B cell (primary cell): ENCODE measurements around the gene RANBP10. TPM values are rescaled to one million over a fixed set of nuclear protein-coding genes. Genes with fewer than 3 reads are reported as not detected.

Experiments used
- ATAC-seq: fragments of 200-7000 bp; cut with Tn5 transposase; one replicate; pipeline ENCODE4 v1.10.0; 2021; ENCODE audit warnings: low read depth, mild to moderate bottlenecking, moderate number of reproducible peaks, moderate library complexity
- CTCF ChIA-PET: fragments of 350-600 bp; sonication (Branson Sonifier 250); formaldehyde crosslinking; loops from one replicate; lab custom pipeline; 2021; ENCODE audit warnings: antibody characterized with exemption, inconsistent platforms; lab: Charles Lee
- POLR2A ChIA-PET: fragments of 350-600 bp; sonication (Branson Sonifier 250); formaldehyde crosslinking; loops from one replicate; lab custom pipeline; 2021; ENCODE audit warnings: antibody characterized with exemption; lab: Charles Lee
- DNase-seq: peaks from one replicate; pipeline ENCODE4 v3.0.0; 2013
- H2AFZ ChIP-seq: 2 replicates; pipeline ENCODE4 v1.6.1; 2012; ENCODE audit warnings: mild to moderate bottlenecking, low read depth, low read length; ENCODE audit not compliant: insufficient read depth, poor library complexity, severe bottlenecking
- H3K27ac ChIP-seq, 2 donors: 1 replicate in 1 of 2; 2 replicates in 1 of 2; pipeline ENCODE4 v1.5.1; 2012 to 2013; ENCODE audit warnings: low read length in 2 of 2, mild to moderate bottlenecking in 2 of 2, moderate library complexity in 1 of 2
- H3K27me3 ChIP-seq, 4 experiments: fragments of 200-600 bp in 1 of 4; sonication (generic) in 1 of 4; replicated peaks in 1 of 4; 1 replicate in 2 of 4; 2 replicates in 2 of 4; pipeline versions ENCODE4 v1.6.1 to v1.7.0; 2013 to 2016; ENCODE audit warnings: low read length in 3 of 4, mild to moderate bottlenecking in 2 of 4, mixed read lengths in 1 of 4, moderate library complexity in 1 of 4; ENCODE audit not compliant: insufficient read depth in 4 of 4, control insufficient read depth in 3 of 4; ENCODE audit errors: control extremely low read depth in 1 of 4
- H3K36me3 ChIP-seq, 2 experiments: replicated peaks in 1 of 2; 1 replicate in 1 of 2; 2 replicates in 1 of 2; pipeline versions ENCODE4 v1.6.1 to v1.7.1; 2013; ENCODE audit warnings: low read length in 1 of 2; ENCODE audit not compliant: insufficient read depth in 2 of 2, control insufficient read depth in 1 of 2; ENCODE audit errors: control extremely low read depth in 1 of 2, extremely low read depth in 1 of 2
- H3K4me1 ChIP-seq, 2 donors: fragments of 200-600 bp in 1 of 2; sonication (generic) in 1 of 2; 1 replicate in 1 of 2; 2 replicates in 1 of 2; pipeline versions ENCODE4 v1.5.1 to v1.6.1; 2013 to 2017; ENCODE audit warnings: low read length in 2 of 2; ENCODE audit not compliant: control insufficient read depth in 2 of 2, insufficient read depth in 2 of 2
- H3K4me2 ChIP-seq: replicated peaks from 2 replicates; pipeline ENCODE3; 2012; ENCODE audit warnings: mild to moderate bottlenecking, low read depth, low read length; ENCODE audit not compliant: poor library complexity, severe bottlenecking
- H3K4me3 ChIP-seq, 5 experiments: fragments of 200-600 bp in 1 of 5; sonication (generic) in 1 of 5; 1 replicate in 3 of 5; 2 replicates in 2 of 5; pipeline versions ENCODE4 v1.5.1 to v1.7.0; 2011 to 2016; ENCODE audit warnings: low read length in 4 of 5, mild to moderate bottlenecking in 4 of 5, low read depth in 2 of 5, control low read depth in 1 of 5, moderate library complexity in 1 of 5; ENCODE audit not compliant: insufficient read depth in 1 of 5; ENCODE audit errors: control extremely low read depth in 1 of 5, extremely low read depth in 1 of 5
- H3K79me2 ChIP-seq: fragments of 200-600 bp; sonication (generic); one replicate; pipeline ENCODE4 v1.6.0; 2016; ENCODE audit warnings: low read length; ENCODE audit not compliant: control insufficient read depth, insufficient read depth
- H3K9ac ChIP-seq: fragments of 200-600 bp; sonication (generic); 2 replicates; pipeline ENCODE4 v1.6.1; 2017; ENCODE audit warnings: mild to moderate bottlenecking, low read length, moderate library complexity
- H3K9me3 ChIP-seq, 3 donors: one replicate each; pipeline versions ENCODE4 v1.6.1 to v1.7.1; 2013; ENCODE audit warnings: low read length in 2 of 3; ENCODE audit not compliant: control insufficient read depth in 2 of 3, insufficient read depth in 1 of 3; ENCODE audit errors: control extremely low read depth in 1 of 3
- H4K20me1 ChIP-seq: 2 replicates; pipeline ENCODE4 v1.6.0; 2012; ENCODE audit warnings: mild to moderate bottlenecking, low read length; ENCODE audit not compliant: insufficient read depth, control insufficient read depth, poor library complexity, severe bottlenecking
- H3K27ac Mint-ChIP-seq: one replicate; pipeline ENCODE4 v1.8.0; 2021; ENCODE audit warnings: mixed read lengths
- H3K27me3 Mint-ChIP-seq: one replicate; pipeline ENCODE4 v1.8.0; 2021; ENCODE audit warnings: mixed read lengths
- H3K4me1 Mint-ChIP-seq: one replicate; pipeline ENCODE4 v1.8.0; 2021; ENCODE audit warnings: mixed read lengths
- H3K4me3 Mint-ChIP-seq: one replicate; pipeline ENCODE4 v1.8.0; 2021; ENCODE audit warnings: mixed read lengths
- H3K9me3 Mint-ChIP-seq: one replicate; pipeline ENCODE4 v1.8.0; 2022; ENCODE audit warnings: mixed read lengths; ENCODE audit not compliant: insufficient read depth
- CTCF ChIP-seq: fragments of 200-600 bp; IDR thresholded peaks from one replicate; pipeline ENCODE4 v1.8.0; 2022; ENCODE audit warnings: antibody characterized with exemption, mild to moderate bottlenecking
- EZH2 ChIP-seq: IDR thresholded peaks from 2 replicates; pipeline ENCODE4 v1.6.1; 2012; ENCODE audit warnings: borderline replicate concordance, low read depth, mild to moderate bottlenecking, moderate library complexity, low read length; ENCODE audit not compliant: insufficient read depth, poor library complexity, severe bottlenecking
- WGBS: methylation state at CpG from one replicate; pipeline ENCODE4 v1.1.5; 2013; ENCODE audit warnings: missing lambda C conversion rate; ENCODE audit not compliant: insufficient coverage; 5-methylcytosine and 5-hydroxymethylcytosine counted together
- intact Hi-C: fragments of 100-400 bp; cut with micrococcal nuclease; formaldehyde crosslinking; loops from one replicate; pipeline ENCODE4 v1.10.0; 2022
- polyA plus RNA-seq: library from polyadenylated mRNA; depleted of rRNA; stranded (reverse); fragments of >200 nt; gene quantifications from 2 replicates; pipeline ENCODE4 v1.2.3, GENCODE V29; 2012
- total RNA-seq, 2 donors: library from RNA; stranded (reverse); fragments of 120-200 nt in 1 of 2; gene quantifications; 1 replicate in 1 of 2; 2 replicates in 1 of 2; pipeline versions ENCODE4 v1.2.3 to v1.2.4, GENCODE V29; 2013 to 2022

RANBP10 gene
- total and polyA plus RNA-seq, 2 donors (not counting 1 experiment from before 2014, with no cell fraction given) = 29.0 to 32.2 TPM

- H3K4me1 ChIP-seq = peaks cover 11 to 17% of the 10 kb centered on the region in 2 donors
- H3K79me2 ChIP-seq = peaks cover 96% of the 10 kb centered on the region
- no peak overlapping the region for H2AFZ ChIP-seq
- H3K9ac ChIP-seq = no peak overlapping the region
- ATAC-seq (no peak), DNase-seq (no peak)
- H3K27me3 ChIP-seq = no peaks in the 10 kb centered on the region
- Mint-ChIP-seq H3K4me1 (peaks cover 34% of the 10 kb centered on the region), H3K4me3 (no peak overlapping the region), H3K27me3 (no peaks in the 10 kb centered on the region), H3K9me3 (no peaks in the 10 kb centered on the region), H3K27ac (peak overlapping the region; percentile 68)
- ChIA-PET POLR2A (no interaction called here), CTCF (no interaction called here)
- intact Hi-C loops = no loop called here
- H3K27ac ChIP-seq = peak overlapping the region in 1 of 2 donors; percentile 30
- peaks cover 67% of the 10 kb centered on the region for H4K20me1 ChIP-seq
- peaks cover 0 to 7% of the 10 kb centered on the region in 2 experiments for H3K36me3 ChIP-seq
- no peak overlapping the region for H3K4me2 ChIP-seq
- H3K4me3 ChIP-seq = no peak overlapping the region
- WGBS = 100% methylated on average over 2 of the region's 5 CpGs
- TF ChIP-seq CTCF (no peak), EZH2 (no peak)
- H3K9me3 ChIP-seq = no peaks in the 10 kb centered on the region
Observed at GRCh38 chr16:67779256-67780014, 26.9 kb downstream of the RANBP10 start.

- Histone ChIP-seq H3K4me1 (peaks cover 4 to 7% of the 10 kb centered on the region in 2 donors), H3K4me2 (no peak overlapping the region), H3K36me3 (peaks cover 3 to 21% of the 10 kb centered on the region in 2 experiments), H3K4me3 (no peak overlapping the region), H2AFZ (no peak overlapping the region), H3K27ac (no peak overlapping the region), H3K9ac (no peak overlapping the region), H4K20me1 (peaks cover 57% of the 10 kb centered on the region), H3K27me3 (no peaks in the 10 kb centered on the region), H3K9me3 (no peaks in the 10 kb centered on the region), H3K79me2 (peaks cover 91% of the 10 kb centered on the region)
- no peaks in the 10 kb centered on the region for H3K9me3 Mint-ChIP-seq
- DNase-seq (no peak), ATAC-seq (no peak)
- H3K27ac Mint-ChIP-seq = no peak overlapping the region
- no peaks in the 10 kb centered on the region for H3K27me3 Mint-ChIP-seq
- WGBS = 87% methylated on average over 4 of the region's 6 CpGs
- no peak overlapping the region for H3K4me3 Mint-ChIP-seq
- H3K4me1 Mint-ChIP-seq = peaks cover 19% of the 10 kb centered on the region
- TF ChIP-seq CTCF = no peak
- CTCF ChIA-PET = no interaction called here
- POLR2A ChIA-PET = no interaction called here
- intact Hi-C loops = no loop called here
Observed at GRCh38 chr16:67775273-67775672, 31.1 kb downstream of the RANBP10 start.
